Loucy (cell line): ENCODE measurements around the gene COX4I2.

ENCODE experiments used
- H2AFZ ChIP-seq: fragments of 200-600 bp; sonication (generic); 2 replicates; pipeline ENCODE4 v1.6.0; 2016; ENCODE audit warnings: antibody characterized with exemption, mild to moderate bottlenecking, low read length, moderate library complexity
- H3F3A ChIP-seq: fragments of 200-600 bp; 2 replicates; pipeline ENCODE4 v1.6.0; 2016; ENCODE audit warnings: antibody characterized with exemption, low read depth, mild to moderate bottlenecking
- H3K27me3 ChIP-seq: fragments of 200-600 bp; sonication (generic); 2 replicates; pipeline ENCODE4 v1.6.1; 2014; ENCODE audit warnings: low read length, mild to moderate bottlenecking; ENCODE audit not compliant: insufficient read depth, poor library complexity, severe bottlenecking
- H3K36me3 ChIP-seq: fragments of 200-600 bp; sonication (generic); 2 replicates; pipeline ENCODE4 v1.6.1; 2016; ENCODE audit warnings: low read length; ENCODE audit not compliant: insufficient read depth
- H3K4me1 ChIP-seq: fragments of 200-600 bp; sonication (generic); 2 replicates; pipeline ENCODE4 v1.5.1; 2014; ENCODE audit warnings: low read length, mild to moderate bottlenecking; ENCODE audit not compliant: insufficient read depth, poor library complexity, severe bottlenecking
- H3K4me2 ChIP-seq: fragments of 200-600 bp; sonication (generic); 2 replicates; pipeline ENCODE4 v1.6.0; 2014; ENCODE audit warnings: antibody characterized with exemption, low read length, low read depth, mild to moderate bottlenecking; ENCODE audit not compliant: poor library complexity, severe bottlenecking
- H3K4me3 ChIP-seq: fragments of 200-600 bp; sonication (generic); 2 replicates; pipeline ENCODE4 v1.5.1; 2014; ENCODE audit warnings: low read length, mild to moderate bottlenecking, mixed read lengths; ENCODE audit not compliant: poor library complexity, severe bottlenecking
- H3K79me2 ChIP-seq: fragments of 200-600 bp; sonication (generic); 2 replicates; pipeline ENCODE4 v1.6.1; 2014; ENCODE audit warnings: low read length; ENCODE audit not compliant: insufficient read depth
- H3K9ac ChIP-seq: fragments of 200-600 bp; sonication (generic); 2 replicates; pipeline ENCODE4 v1.6.0; 2014; ENCODE audit warnings: mild to moderate bottlenecking, low read depth, low read length, moderate library complexity; ENCODE audit not compliant: poor library complexity, severe bottlenecking
- H3K9me2 ChIP-seq: fragments of 200-600 bp; sonication (generic); replicated peaks from 2 replicates; pipeline ENCODE4 v1.6.1; 2016; ENCODE audit warnings: low read depth, low read length, mixed read lengths
- H3K9me3 ChIP-seq: fragments of 200-600 bp; sonication (generic); 2 replicates; pipeline ENCODE4 v1.6.1; 2014; ENCODE audit warnings: mild to moderate bottlenecking, antibody characterized with exemption, low read length, low read depth; ENCODE audit not compliant: insufficient read depth
- H4K20me1 ChIP-seq: fragments of 200-600 bp; sonication (generic); 2 replicates; pipeline ENCODE4 v1.6.0; 2014; ENCODE audit warnings: antibody characterized with exemption, low read length, mild to moderate bottlenecking; ENCODE audit not compliant: insufficient read depth, poor library complexity, severe bottlenecking
- CTCF ChIP-seq: fragments of 200-600 bp; sonication (generic); conservative IDR thresholded peaks from 2 replicates; pipeline ENCODE4 v1.5.1; 2014; ENCODE audit warnings: mild to moderate bottlenecking, antibody characterized with exemption, low read length
- EZH2phosphoT487 ChIP-seq: fragments of 200-600 bp; IDR thresholded peaks from 2 replicates; pipeline ENCODE4 v1.6.1; 2018; ENCODE audit warnings: antibody characterized with exemption, mild to moderate bottlenecking, moderate library complexity, borderline replicate concordance

The COX4I2 gene

GRCh38 chr20:31682927-31683326 lies 45.2 kb downstream of the COX4I2 start:
- Histone ChIP-seq H3F3A (0 out of 2 replicates have a peak, but pooled peaks cover 10% of the 10 kb centered on the region), H2AFZ (no peak overlapping the region), H3K79me2 (peaks cover 92% of the 10 kb centered on the region), H3K9me2 (no peaks in the 10 kb centered on the region), H3K36me3 (peaks cover 25% of the 10 kb centered on the region; the same call in 1 of the 2 replicates), H3K4me2 (peak overlapping the region; percentile 54), H3K9me3 (no peaks in the 10 kb centered on the region), H3K4me1 (peaks cover 85% of the 10 kb centered on the region), H3K27me3 (no peaks in the 10 kb centered on the region), H4K20me1 (no peaks in the 10 kb centered on the region), H3K4me3 (peak overlapping the region; percentile 15), H3K9ac (peak overlapping the region; percentile 59)
- TF ChIP-seq CTCF (no peak), EZH2phosphoT487 (no peak)

- H3K4me3 ChIP-seq, result peak overlapping the region; percentile 51
- peaks cover 31% of the 10 kb centered on the region; the same call in 1 of the 2 replicates for H3K36me3 ChIP-seq
- H3K9me3 ChIP-seq, result no peaks in the 10 kb centered on the region
- H3K27me3 ChIP-seq, result no peaks in the 10 kb centered on the region
- H4K20me1 ChIP-seq, result no peaks in the 10 kb centered on the region
- peak overlapping the region; percentile 70 for H3K9ac ChIP-seq
- H2AFZ ChIP-seq, result no peak overlapping the region
- H3K4me2 ChIP-seq, result peak overlapping the region; percentile 70
- peaks cover 81% of the 10 kb centered on the region for H3K4me1 ChIP-seq
- 0 out of 2 replicates have a peak, but pooled peaks cover 10% of the 10 kb centered on the region for H3F3A ChIP-seq
- no peaks in the 10 kb centered on the region for H3K9me2 ChIP-seq
- TF ChIP-seq CTCF (no peak), EZH2phosphoT487 (no peak)
- peaks cover 89% of the 10 kb centered on the region for H3K79me2 ChIP-seq
Measured at GRCh38 chr20:31684153-31685015, 46.7 kb downstream of the COX4I2 start.

- Histone ChIP-seq H3K4me3 (peak overlapping the region; percentile 15), H4K20me1 (no peaks in the 10 kb centered on the region), H3F3A (0 out of 2 replicates have a peak, but pooled peaks cover 10% of the 10 kb centered on the region), H3K4me2 (peak overlapping the region; percentile 70), H3K36me3 (peaks cover 24% of the 10 kb centered on the region; the same call in 1 of the 2 replicates), H2AFZ (no peak overlapping the region), H3K9me3 (no peaks in the 10 kb centered on the region), H3K4me1 (peaks cover 82% of the 10 kb centered on the region), H3K9ac (peak overlapping the region; percentile 69), H3K79me2 (peaks cover 87% of the 10 kb centered on the region), H3K9me2 (no peaks in the 10 kb centered on the region), H3K27me3 (no peaks in the 10 kb centered on the region)
- TF ChIP-seq EZH2phosphoT487 (no peak), CTCF (no peak)
Measured at GRCh38 chr20:31685853-31686643, 48.3 kb downstream of the COX4I2 start.
